Gastroesophageal sphincter (tissue), 4 donors: ENCODE results near the gene SYTL4. TPM values are rescaled to one million over a fixed set of nuclear protein-coding genes. Genes with fewer than 3 reads are reported as not detected.
A peak's percentile ranks its signal among the peaks of the same experiment; 100 is the strongest.

Experiments used
- ATAC-seq: fragments of 150-250 bp; one replicate; pipeline ENCODE4 v1.9.1; 2016; ENCODE audit warnings: mild to moderate bottlenecking, moderate library complexity
- H3K27ac ChIP-seq, 4 donors: fragments of 200-600 bp; sonication (generic) in 3 of 4; 1 replicate in 3 of 4; 2 replicates in 1 of 4; pipeline ENCODE4 v1.5.1; 2016 to 2019
- H3K27me3 ChIP-seq: fragments of 200-600 bp; sonication (generic); one replicate; pipeline ENCODE4 v1.5.1; 2019
- H3K36me3 ChIP-seq, 2 donors: fragments of 200-600 bp; sonication (generic); one replicate each; pipeline ENCODE4 v1.5.1; 2019; ENCODE audit warnings: control low read depth in 1 of 2
- H3K4me1 ChIP-seq, 3 donors: fragments of 200-600 bp; sonication (generic); 1 replicate in 2 of 3; 2 replicates in 1 of 3; pipeline ENCODE4 v1.5.1; 2016 to 2019; ENCODE audit warnings: control low read depth in 2 of 3
- H3K4me3 ChIP-seq, 2 donors: fragments of 200-600 bp; sonication (generic); one replicate each; pipeline ENCODE4 v1.5.1; 2019; ENCODE audit warnings: mild to moderate bottlenecking in 1 of 2, moderate library complexity in 1 of 2
- H3K9me3 ChIP-seq, 3 donors: fragments of 200-600 bp; sonication (generic); one replicate each; pipeline ENCODE4 v1.5.1; 2017 to 2019; ENCODE audit warnings: control low read depth in 2 of 3
- CTCF ChIP-seq, 4 experiments: fragments of 200-600 bp in 2 of 4; fragments of 450-650 bp in 2 of 4; sonication (generic) in 1 of 4; IDR thresholded peaks; one replicate each; pipeline ENCODE4 v1.5.1; 2017 to 2019; ENCODE audit warnings: antibody characterized with exemption in 4 of 4, mild to moderate bottlenecking in 2 of 4, moderate library complexity in 2 of 4
- EP300 ChIP-seq: sonication (generic); formaldehyde crosslinking; IDR thresholded peaks from one replicate; pipeline ENCODE4 v1.6.1; 2017; ENCODE audit warnings: antibody characterized with exemption, mild to moderate bottlenecking
- POLR2A ChIP-seq, 2 donors: fragments of 450-650 bp; IDR thresholded peaks; one replicate each; pipeline ENCODE4 v1.6.1; 2017; ENCODE audit warnings: antibody characterized with exemption in 2 of 2, mild to moderate bottlenecking in 2 of 2, moderate library complexity in 1 of 2
- POLR2AphosphoS5 ChIP-seq: sonication (generic); formaldehyde crosslinking; IDR thresholded peaks from one replicate; pipeline ENCODE4 v1.6.1; 2017; ENCODE audit warnings: antibody characterized with exemption
- WGBS, 2 donors: methylation state at CpG; one replicate each; pipeline ENCODE4 v1.1.5; 2018; ENCODE audit warnings: low coverage in 1 of 2; 5-methylcytosine and 5-hydroxymethylcytosine counted together
- total RNA-seq, 4 donors: library from RNA; depleted of rRNA; stranded (reverse); fragments of >200 nt; gene quantifications; one replicate each; pipeline ENCODE4 v1.1.0, GENCODE V29; 2016

The SYTL4 gene
- total RNA-seq, 4 donors from 2014 or later = 18.6 to 33.6 (median 26.7) TPM

- H3K4me3 ChIP-seq = no peak overlapping the region
- TF ChIP-seq EP300 (no peak), POLR2AphosphoS5 (no peak), CTCF (IDR thresholded peaks at IDR 0.05) (no peak), POLR2A (IDR thresholded peaks at IDR 0.05) (no peak)
- WGBS, 2 donors = 71 to 91% methylated on average over 2 of the region's 2 CpGs
- H3K4me1 ChIP-seq = no peaks in the 10 kb centered on the region
- no peak for ATAC-seq
- no peaks in the 10 kb centered on the region for H3K9me3 ChIP-seq
- H3K27ac ChIP-seq = no peak overlapping the region
- H3K27me3 ChIP-seq = no peaks in the 10 kb centered on the region
- peaks cover 0 to 5% of the 10 kb centered on the region in 2 donors for H3K36me3 ChIP-seq
These were observed 36.6 kb downstream of the SYTL4 start for GRCh38 chrX:100695302-100695701.

GRCh38 chrX:100687546-100687945 lies 44.4 kb downstream of the SYTL4 start:
- H3K9me3 ChIP-seq = no peaks in the 10 kb centered on the region
- no peak for ATAC-seq
- TF ChIP-seq EP300 (no peak), POLR2A (IDR thresholded peaks at IDR 0.05) (no peak), CTCF (IDR thresholded peaks at IDR 0.05) (no peak), POLR2AphosphoS5 (no peak)
- WGBS, 2 donors = 95% methylated on average over 2 of the region's 2 CpGs; no CpG with 5 or more reads in 1 of the 2 donors
- H3K27me3 ChIP-seq = no peaks in the 10 kb centered on the region
- H3K4me3 ChIP-seq = no peak overlapping the region
- no peak overlapping the region for H3K27ac ChIP-seq
- peaks cover 0 to 38% of the 10 kb centered on the region in 2 donors for H3K36me3 ChIP-seq
- no peaks in the 10 kb centered on the region for H3K4me1 ChIP-seq

- peaks cover 0 to 38% of the 10 kb centered on the region in 2 donors for H3K36me3 ChIP-seq
- H3K27me3 ChIP-seq = no peaks in the 10 kb centered on the region
- TF ChIP-seq POLR2AphosphoS5 (no peak), EP300 (no peak), CTCF (IDR thresholded peaks at IDR 0.05) (no peak), POLR2A (IDR thresholded peaks at IDR 0.05) (no peak)
- ATAC-seq = no peak
- H3K4me1 ChIP-seq = no peaks in the 10 kb centered on the region
- H3K9me3 ChIP-seq = no peaks in the 10 kb centered on the region
- no CpG with 5 or more reads among the region's 6 CpGs for WGBS, 2 donors
- H3K4me3 ChIP-seq = no peak overlapping the region
- H3K27ac ChIP-seq = no peak overlapping the region
These were observed 44.8 kb downstream of the SYTL4 start for GRCh38 chrX:100687128-100687527.

GRCh38 chrX:100685997-100686305 lies 46.0 kb downstream of the SYTL4 start:
- H3K27me3 ChIP-seq = no peaks in the 10 kb centered on the region
- WGBS, 2 donors = 0% methylated on average over 1 of the region's 1 CpG; no CpG with 5 or more reads in 1 of the 2 donors
- H3K4me1 ChIP-seq = no peaks in the 10 kb centered on the region
- H3K9me3 ChIP-seq = no peaks in the 10 kb centered on the region
- peaks cover 0 to 38% of the 10 kb centered on the region in 2 donors for H3K36me3 ChIP-seq
- no peak for ATAC-seq
- H3K27ac ChIP-seq = no peak overlapping the region
- no peak overlapping the region for H3K4me3 ChIP-seq
- no peak for TF ChIP-seq CTCF (IDR thresholded peaks at IDR 0.05)
- no peak for TF ChIP-seq POLR2AphosphoS5
- TF ChIP-seq POLR2A (IDR thresholded peaks at IDR 0.05) = no peak
- TF ChIP-seq EP300 = no peak

- peak overlapping the region in 1 of 4 donors; percentile 41 for H3K27ac ChIP-seq
These were observed 46.5 kb downstream of the SYTL4 start for GRCh38 chrX:100685284-100685996.

More at GRCh38 chrX:100685284-100685996, 46.5 kb downstream of the SYTL4 start:
- peaks cover 0 to 35% of the 10 kb centered on the region in 2 donors for H3K36me3 ChIP-seq
- ATAC-seq = peak; percentile 78
- WGBS, 2 donors = 20 to 28% methylated on average over 2 to 4 of the region's 5 CpGs
- TF ChIP-seq CTCF (IDR thresholded peaks at IDR 0.05) = peak; percentile 68 to 94 (median 88)
- TF ChIP-seq POLR2A (IDR thresholded peaks at IDR 0.05) = no peak
- TF ChIP-seq EP300 = no peak
- H3K9me3 ChIP-seq = no peaks in the 10 kb centered on the region
- H3K27me3 ChIP-seq = no peaks in the 10 kb centered on the region
- H3K4me3 ChIP-seq = no peak overlapping the region
- no peaks in the 10 kb centered on the region for H3K4me1 ChIP-seq
